GM12891 (cell line): ENCODE data around the gene GAS2L3.
"Not testable (repeated sequence)": the region's sequence is repeated elsewhere in the genome, so short reads cannot be mapped to it uniquely, and the experiment has no call there.

Experiments used
- DNase-seq: peaks from one replicate; pipeline ENCODE4 v3.0.0; 2011; ENCODE audit warnings: low spot score; ENCODE audit not compliant: insufficient read length
- FAIRE-seq: peaks from 2 replicates; lab custom pipeline; 2011; peaks lifted over from hg19 to GRCh38; lab: Jason Lieb, UNC
- PAX5 ChIP-seq: IDR thresholded peaks from 2 replicates; pipeline ENCODE4 v1.6.1; 2011; ENCODE audit warnings: low read length, moderate library complexity, mild to moderate bottlenecking; ENCODE audit not compliant: insufficient read depth, severe bottlenecking
- POLR2A ChIP-seq: IDR thresholded peaks from 2 replicates; pipeline ENCODE4 v1.6.1; 2011; ENCODE audit warnings: low read depth, low read length, control low read depth
- POLR2AphosphoS5 ChIP-seq: IDR thresholded peaks from 2 replicates; pipeline ENCODE4 v1.6.1; 2011; ENCODE audit warnings: low read depth, low read length, control low read depth
- POU2F2 ChIP-seq: IDR thresholded peaks from 2 replicates; pipeline ENCODE4 v1.6.1; 2011; ENCODE audit warnings: low read depth, mild to moderate bottlenecking, control low read depth, low read length, moderate library complexity
- SPI1 ChIP-seq: IDR thresholded peaks from 2 replicates; pipeline ENCODE4 v1.6.1; 2011; ENCODE audit warnings: low read depth, low read length, control low read depth
- TAF1 ChIP-seq: IDR thresholded peaks from 2 replicates; pipeline ENCODE4 v1.6.1; 2011; ENCODE audit warnings: low read depth, low read length, control low read depth

The GAS2L3 gene

DNA sequence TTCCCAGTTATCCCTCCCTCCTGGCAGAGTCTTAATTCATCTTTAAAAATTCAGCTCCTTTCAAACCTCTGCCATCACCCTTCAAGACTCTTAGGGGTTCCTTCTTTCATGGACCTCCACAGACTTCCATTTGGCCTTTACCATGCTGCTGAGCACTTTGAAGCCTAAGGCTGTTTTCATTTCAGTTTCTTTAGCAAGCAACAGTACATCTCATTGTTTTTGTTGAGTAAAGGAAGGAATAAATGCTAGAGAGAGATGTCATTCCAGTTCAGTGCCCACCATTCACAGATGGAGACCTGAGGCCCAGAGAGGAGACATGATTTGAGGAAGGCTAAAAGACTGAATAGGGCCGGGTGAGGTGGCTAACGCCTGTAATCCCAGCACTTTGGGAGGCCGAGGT is 1.3 kb upstream of the GAS2L3 start:
- DNase-seq (no peak), FAIRE-seq (no peak)
- TF ChIP-seq TAF1 (no peak), POLR2AphosphoS5 (no peak), PAX5 (no peak), POU2F2 (no peak), POLR2A (no peak), SPI1 (no peak)

DNA sequence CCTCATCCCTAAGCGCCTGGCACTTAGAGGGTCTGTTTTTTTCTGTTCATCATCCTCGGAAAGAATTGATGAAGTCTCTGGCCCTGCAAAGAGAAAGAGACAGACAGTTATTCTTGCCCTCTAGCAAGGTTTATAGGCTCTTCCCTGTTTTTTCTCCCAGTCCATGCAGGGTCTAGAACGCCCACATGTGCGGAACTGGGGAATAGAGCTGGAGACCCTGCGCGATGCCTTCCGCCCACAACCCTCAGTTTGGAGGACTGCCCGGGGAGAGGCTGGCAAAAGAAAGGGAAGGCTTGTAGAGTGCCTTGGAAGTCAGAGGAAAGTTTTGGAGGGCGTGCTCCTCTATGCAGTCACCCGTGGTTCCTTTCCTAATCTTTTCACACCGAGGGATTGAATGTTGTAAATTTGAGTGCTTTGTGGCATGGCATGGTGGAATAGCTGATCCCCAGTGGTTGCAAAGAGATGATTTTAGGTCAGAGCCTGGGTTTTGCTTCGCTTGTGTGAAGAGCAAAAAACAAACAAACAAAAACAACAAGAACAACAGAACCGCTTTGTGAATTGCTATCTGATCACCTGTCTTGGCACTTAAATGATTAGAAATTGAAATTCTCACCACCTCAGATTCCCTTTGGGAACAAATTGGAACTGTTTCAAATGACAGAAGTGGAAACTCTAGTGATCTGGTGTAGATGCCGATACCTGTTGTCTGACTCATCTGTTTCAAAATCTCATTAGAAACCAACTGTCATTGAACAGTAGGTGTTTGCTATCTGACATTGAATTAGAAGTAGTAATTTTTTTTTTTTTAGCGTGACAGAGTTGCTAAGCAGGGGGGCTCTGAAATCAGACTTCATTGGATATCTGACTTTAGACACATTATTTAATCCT is 947 bp downstream of the GAS2L3 start:
- DNase-seq (no peak), FAIRE-seq (no peak)
- TF ChIP-seq SPI1 (no peak), POU2F2 (no peak), TAF1 (no peak), POLR2AphosphoS5 (no peak), PAX5 (no peak), POLR2A (no peak)

DNA sequence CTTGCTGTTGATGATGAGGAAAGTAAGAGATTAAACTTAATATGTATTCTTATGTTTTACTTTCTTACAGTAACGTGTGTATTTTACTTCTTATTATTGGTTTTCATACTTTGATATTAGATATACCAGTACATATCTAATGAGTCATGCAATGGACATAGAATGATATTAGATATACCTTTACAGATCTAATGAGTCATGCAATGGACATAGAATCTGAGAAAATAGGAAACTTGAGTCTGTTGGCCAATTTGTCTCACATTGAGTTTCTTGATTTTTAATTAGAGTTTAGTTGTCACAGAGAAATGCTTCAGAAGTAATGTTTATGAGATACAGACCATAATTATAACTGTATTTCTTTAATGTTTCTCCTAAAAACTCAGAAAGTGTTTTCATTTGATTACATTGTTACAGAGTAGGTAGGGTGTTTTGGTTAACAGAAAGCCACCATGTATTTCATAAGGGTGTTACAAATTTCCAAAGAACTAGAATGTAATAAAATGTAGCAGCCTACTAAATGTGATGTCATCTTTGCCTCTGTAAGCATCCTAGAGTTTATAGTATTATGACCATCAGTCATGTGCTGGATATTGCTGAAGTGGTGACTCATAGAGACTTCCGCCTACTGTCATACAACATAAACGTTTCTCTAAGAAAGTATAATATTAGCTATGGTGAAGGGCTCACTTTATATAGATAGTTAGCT is 3.0 kb downstream of the GAS2L3 start:
- DNase-seq (no peak), FAIRE-seq (no peak)
- TF ChIP-seq SPI1: no peak
- TF ChIP-seq POU2F2: no peak
- TF ChIP-seq PAX5: no peak
- TF ChIP-seq TAF1: no peak
- no peak for TF ChIP-seq POLR2AphosphoS5
- TF ChIP-seq POLR2A: no peak

DNA sequence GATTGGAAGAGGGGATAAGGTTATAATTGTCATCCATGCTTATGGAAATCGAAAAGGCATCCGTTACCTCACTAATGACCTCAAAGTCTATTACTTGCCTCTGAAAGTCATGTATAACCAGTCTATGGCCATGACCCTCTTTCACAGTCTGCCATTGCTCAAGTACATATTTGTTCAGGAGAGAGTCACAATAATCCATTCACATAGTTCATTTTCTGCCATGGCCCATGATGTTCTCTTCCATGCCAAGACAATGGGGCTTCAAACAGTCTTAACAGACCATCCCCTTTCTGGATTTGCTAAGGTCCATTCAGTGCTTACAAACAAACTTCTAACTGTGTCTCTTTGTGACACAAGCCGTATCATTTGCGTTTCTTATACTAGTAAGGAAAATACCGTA is 5.4 kb downstream of the GAS2L3 start:
- DNase-seq: no peak
- TF ChIP-seq PAX5 (no peak), POLR2AphosphoS5 (no peak), SPI1 (no peak), POLR2A (no peak), TAF1 (no peak), POU2F2 (no peak)
- no peak for FAIRE-seq

DNA sequence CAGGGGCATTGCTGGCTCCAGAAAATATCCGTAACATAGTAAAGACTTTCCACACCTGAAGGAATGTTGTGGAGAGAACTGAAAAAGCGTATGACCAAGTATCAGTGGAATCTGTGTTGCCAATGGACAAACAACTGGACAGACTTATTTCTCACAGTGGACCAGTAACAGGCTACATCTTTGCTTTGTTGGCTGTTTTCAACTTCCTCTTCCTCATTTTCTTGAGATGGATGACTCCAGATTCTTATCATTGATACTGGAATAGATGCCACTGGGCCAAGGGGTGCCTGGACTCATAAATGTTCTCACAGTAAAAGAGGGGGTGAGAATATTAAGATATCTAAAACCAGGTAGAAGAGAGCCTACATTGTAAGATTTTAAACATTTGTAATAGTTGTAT is 6.4 kb downstream of the GAS2L3 start:
- no peak for DNase-seq
- TF ChIP-seq POU2F2 (no peak), PAX5 (no peak), POLR2A (no peak), TAF1 (no peak), POLR2AphosphoS5 (no peak)
- no peak for FAIRE-seq

DNA sequence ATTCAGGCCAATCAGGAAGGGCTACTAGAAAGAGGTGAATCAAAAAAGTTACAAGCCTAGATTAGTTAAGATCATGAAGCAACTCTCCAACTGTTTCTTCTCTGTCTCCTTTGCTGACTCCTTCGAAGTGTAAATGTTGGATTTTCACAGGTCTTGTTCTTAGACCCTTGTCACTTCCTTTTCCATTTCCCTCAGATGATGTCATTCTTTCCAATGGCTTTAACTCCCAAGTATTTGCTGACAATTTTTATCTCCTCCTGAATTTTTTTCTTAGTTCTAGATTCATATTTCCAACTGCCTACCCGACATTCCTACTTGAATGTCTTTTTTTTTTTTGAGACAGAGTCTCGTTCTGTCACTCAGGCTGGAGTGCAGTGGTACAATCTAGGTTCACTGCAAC is 10.8 kb downstream of the GAS2L3 start:
- DNase-seq (no peak), FAIRE-seq (no peak)
- TF ChIP-seq POLR2AphosphoS5: no peak
- no peak for TF ChIP-seq TAF1
- no peak for TF ChIP-seq POU2F2
- no peak for TF ChIP-seq PAX5
- TF ChIP-seq POLR2A: no peak
- TF ChIP-seq SPI1: no peak

DNA sequence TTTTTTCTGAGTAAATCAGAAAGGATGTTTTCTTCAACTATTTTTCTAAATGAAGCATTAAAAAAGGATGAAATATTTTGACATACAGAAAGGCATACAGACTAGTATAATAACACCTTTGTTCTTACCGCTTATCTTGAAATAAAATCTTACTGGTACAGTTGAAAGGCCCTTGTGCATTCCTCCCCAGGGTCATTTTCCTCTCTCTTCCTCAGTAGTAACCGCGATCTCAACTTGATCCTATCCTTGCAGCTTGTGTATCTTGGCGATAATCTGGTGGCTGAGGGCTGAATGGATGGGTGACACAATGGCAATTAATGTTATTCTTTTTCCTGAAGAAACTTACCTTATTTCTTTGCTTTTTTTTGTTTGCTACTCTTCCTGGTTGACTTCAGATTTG is 18.5 kb downstream of the GAS2L3 start:
- TF ChIP-seq POLR2A (no peak), POLR2AphosphoS5 (no peak), PAX5 (no peak), SPI1 (no peak), POU2F2 (no peak), TAF1 (no peak)
- DNase-seq (no peak), FAIRE-seq (no peak)

DNA sequence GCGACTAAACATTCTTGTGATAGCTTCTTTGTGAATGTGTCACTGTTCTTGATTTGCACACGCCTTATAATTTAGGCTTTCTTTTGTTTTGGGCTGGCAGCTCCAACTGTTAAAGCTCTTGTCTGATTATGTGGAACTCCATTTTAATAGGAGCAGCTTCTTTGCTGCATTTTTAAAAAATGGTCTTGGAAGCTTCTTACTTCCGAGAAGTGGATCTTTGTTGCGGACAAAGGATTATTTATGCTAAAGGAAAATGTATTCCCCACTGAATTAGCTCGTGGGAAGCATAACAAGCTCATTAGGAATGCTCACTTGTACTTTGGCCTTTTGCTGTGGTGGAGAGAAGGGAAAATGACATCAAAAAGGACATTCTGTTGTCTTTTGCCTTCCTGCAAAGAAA is 20.0 kb downstream of the GAS2L3 start:
- TF ChIP-seq POU2F2: no peak
- no peak for TF ChIP-seq POLR2A
- TF ChIP-seq SPI1: no peak
- no peak for TF ChIP-seq TAF1
- no peak for TF ChIP-seq POLR2AphosphoS5
- no peak for TF ChIP-seq PAX5
- DNase-seq (no peak), FAIRE-seq (no peak)

DNA sequence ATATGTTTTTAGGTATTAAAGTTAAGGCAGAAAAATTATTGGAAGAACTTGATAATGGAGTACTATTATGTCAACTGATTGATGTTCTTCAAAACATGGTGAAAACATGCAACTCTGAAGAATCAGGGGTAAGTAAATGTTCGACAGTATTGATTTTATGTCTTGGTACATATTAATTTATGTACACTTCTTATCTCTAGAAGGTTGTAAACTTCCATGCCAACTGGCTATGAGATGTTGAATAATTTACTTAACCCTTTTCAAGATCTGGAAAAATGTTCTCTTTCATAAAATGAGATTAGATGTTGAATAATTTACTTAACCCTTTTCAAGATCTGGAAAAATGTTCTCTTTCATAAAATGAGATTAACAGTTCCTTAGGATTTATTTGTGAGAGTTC is 28.1 kb downstream of the GAS2L3 start:
- TF ChIP-seq PAX5 (no peak), TAF1 (no peak), POLR2A (no peak), POU2F2 (no peak), SPI1 (no peak), POLR2AphosphoS5 (no peak)
- FAIRE-seq (no peak), DNase-seq (no peak)

DNA sequence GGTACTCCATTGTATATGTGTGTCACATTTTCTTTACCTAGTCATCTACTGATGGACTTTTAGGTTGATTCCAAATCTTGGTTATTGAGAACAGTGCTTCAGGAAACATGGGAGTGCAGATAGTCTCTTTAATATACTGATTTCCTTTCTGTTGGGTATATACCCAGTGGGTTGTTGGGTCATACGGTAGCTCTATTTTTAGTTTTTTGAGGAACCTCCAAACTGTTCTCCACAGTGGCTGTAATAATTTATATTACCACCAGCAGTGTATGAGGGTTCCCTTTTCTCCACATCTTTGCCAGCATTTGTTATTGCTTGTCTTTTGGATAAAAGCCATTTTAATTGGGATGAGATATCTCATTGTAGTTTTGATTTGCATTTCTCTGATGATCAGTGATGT is 29.5 kb downstream of the GAS2L3 start:
- DNase-seq, FAIRE-seq: not testable (repeated sequence)
